Melanocyte of skin (primary cell): ENCODE results near the gene RAD51B. TPM values are rescaled to one million over a fixed set of nuclear protein-coding genes. Genes with fewer than 3 reads are reported as not detected.

Experiments used
- small RNA-seq, 2 donors: library from RNA; depleted of rRNA; stranded (forward); fragments of <200 nt; gene quantifications; one replicate each; pipeline ENCODE3, GENCODE V24; 2012
- total RNA-seq, 2 donors: library from RNA; depleted of rRNA; stranded (reverse); fragments of >200 nt; gene quantifications; 2 replicates each; pipeline ENCODE4 v1.2.3, GENCODE V29; 2012

RAD51B gene
- total RNA-seq = 10 to 100 TPM; 37.2 to 44.3 TPM

DNA sequence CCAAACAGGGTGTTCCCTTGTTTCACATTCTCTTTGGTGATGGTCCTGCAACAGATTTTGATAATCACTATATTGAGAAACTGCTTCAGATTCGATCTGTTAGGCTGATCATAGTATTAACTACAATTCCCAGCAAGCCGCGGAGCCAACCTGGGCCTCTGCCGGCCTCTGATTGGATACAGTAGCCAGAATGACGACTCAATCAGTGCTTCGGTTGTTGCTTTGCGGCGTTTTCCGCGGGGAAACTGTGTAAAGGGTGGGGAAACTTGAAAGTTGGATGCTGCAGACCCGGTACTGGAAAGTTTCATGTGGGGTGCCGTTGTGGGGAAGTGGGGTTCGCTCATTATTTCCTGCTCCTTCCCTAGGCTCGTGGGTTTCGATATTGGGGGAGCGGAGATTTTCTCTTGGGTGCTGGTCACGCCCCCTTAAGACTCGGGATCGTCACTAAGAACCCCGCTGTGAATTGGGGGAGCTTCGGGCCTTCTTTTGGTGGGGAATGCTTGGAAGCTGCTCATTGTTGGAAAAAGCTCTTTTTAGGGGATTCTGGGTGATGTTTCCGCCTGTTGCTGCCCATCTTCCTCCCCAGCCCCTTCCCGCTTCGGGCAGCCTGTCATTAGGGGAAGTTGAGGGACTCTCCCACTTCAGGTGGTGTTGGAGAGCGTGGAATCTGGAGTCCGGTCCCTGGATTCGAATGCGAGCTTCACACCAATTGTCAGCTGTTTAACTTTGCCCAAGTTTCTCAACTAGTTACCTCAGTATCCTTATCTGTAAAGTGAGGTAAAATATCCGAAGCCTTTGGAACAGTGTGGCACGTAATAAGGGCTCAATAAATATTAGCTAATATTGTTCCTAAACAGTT, at the start of gene RAD51B:
TSS of gene RAD51B (plus strand) at position 217 of the 859 bp plus-strand sequence.

GRCh38 chr14:67816326-67817002, 3.1 kb upstream of the RAD51B start, which contains the start of gene ZFYVE26:
ZFYVE26 (minus strand) TSS chr14:67816590; CDS start chr14:67815963, 627 bp downstream.

Small RNA genes within 50 kb of the gene (small RNA-seq; reads per million reads assigned to genes)
- gene RN7SL108P (0 reads per million in 2 donors), gene RN7SL706P (0 reads per million in 2 donors), gene RNU6-921P (0 reads per million in 2 donors)

Other genes with a start within 250 kb of the RAD51B start
- gene PIGH, start 219.5 kb upstream of the RAD51B start, total RNA-seq = 10 to 100 TPM; 24.1 to 32.6 TPM
- gene ARG2, start 199.9 kb upstream of the RAD51B start, total RNA-seq = 10 to 100 TPM in 1 of 2 donors, 1 to 10 TPM in 1; 9.3 to 18.0 TPM
- 10 to 100 TPM; 36.5 to 39.3 TPM for gene VTI1B, start 145.1 kb upstream of the RAD51B start, total RNA-seq
- 100 to 1,000 TPM; 174 to 281 TPM for gene RDH11, start 124.0 kb upstream of the RAD51B start, total RNA-seq
- 1 to 10 TPM in 1 of 2 donors, not detected in 1; 1.4 TPM for gene RDH12, start 117.9 kb upstream of the RAD51B start, total RNA-seq
- 100 to 1,000 TPM in 1 of 2 donors, 10 to 100 TPM in 1; 85.9 to 107 TPM for gene ZFYVE26, start 3.2 kb upstream of the RAD51B start, total RNA-seq